ENCODE data around the gene PLA2G7. TPM values are rescaled to one million over a fixed set of nuclear protein-coding genes. Genes with fewer than 3 reads are reported as not detected.

PLA2G7 gene
- total RNA-seq, 2 experiments from 2014 or later: not detected

DNA sequence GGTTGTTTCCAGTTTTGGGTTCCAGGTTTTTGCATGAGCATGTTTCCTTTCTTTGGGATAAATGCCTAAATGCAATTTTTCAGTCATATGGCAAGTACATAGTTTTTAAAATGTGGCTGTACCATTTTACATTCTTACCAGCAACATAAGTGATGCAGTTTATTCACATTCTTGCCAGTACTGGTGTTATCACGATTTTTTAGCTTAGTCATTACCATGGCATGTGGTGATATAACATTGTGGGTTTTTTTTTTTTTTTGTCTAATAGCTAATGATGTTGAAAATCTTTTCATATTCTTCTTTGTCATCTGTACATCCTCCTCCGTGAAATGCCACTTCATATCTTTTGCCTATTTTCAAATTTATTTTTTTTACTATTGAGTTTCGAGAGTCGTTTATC is 50.4 kb downstream of the PLA2G7 start:
- ATAC-seq (no peak), DNase-seq (no peak)
- H3K4me3 Mint-ChIP-seq: no peak overlapping the region
- H3K9me3 Mint-ChIP-seq: no peaks in the 10 kb centered on the region
- H3K27ac Mint-ChIP-seq: no peak overlapping the region
- no peaks in the 10 kb centered on the region for H3K36me3 Mint-ChIP-seq (ENCODE audit: low read depth)
- TF ChIP-seq, protein P1, sequence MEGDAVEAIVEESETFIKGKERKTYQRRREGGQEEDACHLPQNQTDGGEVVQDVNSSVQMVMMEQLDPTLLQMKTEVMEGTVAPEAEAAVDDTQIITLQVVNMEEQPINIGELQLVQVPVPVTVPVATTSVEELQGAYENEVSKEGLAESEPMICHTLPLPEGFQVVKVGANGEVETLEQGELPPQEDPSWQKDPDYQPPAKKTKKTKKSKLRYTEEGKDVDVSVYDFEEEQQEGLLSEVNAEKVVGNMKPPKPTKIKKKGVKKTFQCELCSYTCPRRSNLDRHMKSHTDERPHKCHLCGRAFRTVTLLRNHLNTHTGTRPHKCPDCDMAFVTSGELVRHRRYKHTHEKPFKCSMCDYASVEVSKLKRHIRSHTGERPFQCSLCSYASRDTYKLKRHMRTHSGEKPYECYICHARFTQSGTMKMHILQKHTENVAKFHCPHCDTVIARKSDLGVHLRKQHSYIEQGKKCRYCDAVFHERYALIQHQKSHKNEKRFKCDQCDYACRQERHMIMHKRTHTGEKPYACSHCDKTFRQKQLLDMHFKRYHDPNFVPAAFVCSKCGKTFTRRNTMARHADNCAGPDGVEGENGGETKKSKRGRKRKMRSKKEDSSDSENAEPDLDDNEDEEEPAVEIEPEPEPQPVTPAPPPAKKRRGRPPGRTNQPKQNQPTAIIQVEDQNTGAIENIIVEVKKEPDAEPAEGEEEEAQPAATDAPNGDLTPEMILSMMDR (IDR thresholded peaks at IDR 0.05): no peak
- no peaks in the 10 kb centered on the region for H3K4me1 Mint-ChIP-seq (ENCODE audit: low read depth)
- H3K27me3 Mint-ChIP-seq: peaks cover 5% of the 10 kb centered on the region
- intact Hi-C loops (cut with micrococcal nuclease): no loop called here
- ChIA-PET POLR2A (no interaction called here), CTCF (no interaction called here)

- ChIA-PET POLR2A (no interaction called here), CTCF (interaction anchor here (1.1 kb wide), 1 partner anchor 36 kb away, joined by 3 read pairs; no protein-coding TSS in a partner anchor)
These were observed 57.9 kb downstream of the PLA2G7 start for GRCh38 chr6:46677314-46677654.

DNA sequence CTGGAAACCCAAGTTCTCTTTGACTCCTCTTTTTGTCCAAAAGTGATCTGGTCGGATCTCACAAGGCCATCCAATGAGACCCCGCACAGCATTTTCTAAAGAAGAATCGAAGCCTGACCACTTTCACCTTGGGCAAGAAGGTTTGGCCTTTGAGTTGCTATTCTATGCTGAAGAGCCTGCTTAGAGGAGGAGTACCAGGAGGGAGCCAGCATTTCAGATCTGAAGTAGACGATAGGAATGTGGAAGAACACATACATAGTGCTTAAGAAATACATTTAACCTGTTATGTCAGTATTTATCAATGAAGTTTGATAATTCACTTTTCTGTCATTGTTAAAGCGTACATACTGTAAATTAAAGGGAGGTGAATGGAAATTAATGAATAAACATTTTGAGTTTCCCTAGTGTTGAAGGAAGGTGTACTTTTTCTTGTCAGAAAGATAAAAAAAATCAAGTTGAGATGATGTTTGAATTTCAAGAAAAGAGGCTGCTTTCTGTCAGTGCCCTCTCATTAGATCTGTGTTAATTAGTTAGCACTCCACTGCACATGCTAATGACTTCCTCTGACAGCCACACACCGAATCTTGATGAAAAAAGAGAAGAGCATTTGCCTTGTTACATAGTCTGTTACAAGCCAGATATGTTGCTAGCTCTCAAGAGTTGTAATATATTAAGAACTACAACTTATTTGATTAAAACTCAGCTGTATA is 58.4 kb downstream of the PLA2G7 start:
- Mint-ChIP-seq H3K36me3 (ENCODE audit: low read depth) (no peaks in the 10 kb centered on the region), H3K27ac (no peak overlapping the region), H3K4me1 (ENCODE audit: low read depth) (no peaks in the 10 kb centered on the region), H3K9me3 (no peaks in the 10 kb centered on the region), H3K4me3 (no peak overlapping the region), H3K27me3 (peaks cover 8% of the 10 kb centered on the region)
- ATAC-seq (no peak), DNase-seq (no peak)
- POLR2A ChIA-PET: no interaction called here
- TF ChIP-seq, protein P1 (IDR thresholded peaks at IDR 0.05): no peak
- intact Hi-C loops (cut with micrococcal nuclease): no loop called here
- CTCF ChIA-PET: interaction anchor here (1.1 kb wide), 1 partner anchor 36 kb away, joined by 3 read pairs; no protein-coding TSS in a partner anchor

More at GRCh38 chr6:46677314-46677654, 57.9 kb downstream of the PLA2G7 start:
- ATAC-seq (no peak), DNase-seq (no peak)
- peaks cover 8% of the 10 kb centered on the region for H3K27me3 Mint-ChIP-seq
- no peak overlapping the region for H3K4me3 Mint-ChIP-seq
- no peaks in the 10 kb centered on the region for H3K9me3 Mint-ChIP-seq
- no peak overlapping the region for H3K27ac Mint-ChIP-seq
- H3K36me3 Mint-ChIP-seq (ENCODE audit: low read depth): no peaks in the 10 kb centered on the region
- no peaks in the 10 kb centered on the region for H3K4me1 Mint-ChIP-seq (ENCODE audit: low read depth)
- TF ChIP-seq, protein P1 (IDR thresholded peaks at IDR 0.05): peak; percentile 8
- intact Hi-C loops (cut with micrococcal nuclease): no loop called here

GRCh38 chr6:46674410-46674809 is 60.8 kb downstream of the PLA2G7 start:
- ATAC-seq (no peak), DNase-seq (no peak)
- Mint-ChIP-seq H3K27ac (no peak overlapping the region), H3K4me3 (no peak overlapping the region), H3K36me3 (ENCODE audit: low read depth) (no peaks in the 10 kb centered on the region), H3K4me1 (ENCODE audit: low read depth) (no peaks in the 10 kb centered on the region), H3K9me3 (no peaks in the 10 kb centered on the region), H3K27me3 (peaks cover 3% of the 10 kb centered on the region)
- ChIA-PET POLR2A (no interaction called here), CTCF (no interaction called here)
- TF ChIP-seq, protein P1 (IDR thresholded peaks at IDR 0.05): no peak
- intact Hi-C loops (cut with micrococcal nuclease): no loop called here

DNA sequence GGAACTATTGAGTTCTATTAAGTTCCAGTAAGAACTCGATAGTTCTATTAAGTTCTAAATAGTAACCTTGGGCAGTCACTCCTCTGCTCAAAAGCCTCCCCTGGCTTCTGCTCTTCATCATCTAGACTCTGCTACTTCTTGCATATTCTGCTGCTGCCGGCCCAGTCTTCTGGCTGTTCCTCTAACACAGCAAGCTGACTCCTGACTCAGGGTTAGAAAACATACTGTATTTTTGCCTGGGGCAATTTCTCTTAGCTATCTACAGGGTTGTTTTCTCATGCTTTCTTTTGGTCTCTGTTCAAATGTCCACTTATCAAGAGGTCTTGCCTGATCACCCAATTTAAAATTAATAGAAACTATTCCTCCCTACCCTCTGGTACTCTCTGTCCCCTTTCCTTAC is 67.8 kb downstream of the PLA2G7 start:
- Mint-ChIP-seq H3K27me3 (no peaks in the 10 kb centered on the region), H3K4me3 (no peak overlapping the region), H3K27ac (no peak overlapping the region), H3K9me3 (no peaks in the 10 kb centered on the region), H3K36me3 (ENCODE audit: low read depth) (no peaks in the 10 kb centered on the region), H3K4me1 (ENCODE audit: low read depth) (no peaks in the 10 kb centered on the region)
- ATAC-seq (no peak), DNase-seq (no peak)
- ChIA-PET CTCF (no interaction called here), POLR2A (no interaction called here)
- intact Hi-C loops (cut with micrococcal nuclease): no loop called here
- TF ChIP-seq, protein P1 (IDR thresholded peaks at IDR 0.05): no peak

All from activated CD8-positive, alpha-beta T cell treated with anti-CD3 and anti-CD28 coated beads for 36 hours (primary cell).